ENCODE measurements around the gene KXD1.

GRCh38 chr19:18595475-18595874 lies 37.8 kb downstream of the KXD1 start:
- TF ChIP-seq CTCF (IDR thresholded peaks at IDR 0.05) (no peak), POLR2A (IDR thresholded peaks at IDR 0.05) (no peak)
